OCI-LY3 (cell line): ENCODE measurements around the gene PTRH1.
"Not testable (repeated sequence)": the region's sequence is repeated elsewhere in the genome, so short reads cannot be mapped to it uniquely, and the experiment has no call there.

ENCODE experiments used
- H2AFZ ChIP-seq: fragments of 200-600, 300-600 bp; shearing (Covaris generic); 2 replicates; pipeline ENCODE4 v1.6.0; 2014; ENCODE audit warnings: antibody characterized with exemption, low read depth, low read length
- H3K27ac ChIP-seq: fragments of 200-600, 300-600 bp; sonication (generic); 2 replicates; pipeline ENCODE4 v1.5.1; 2014; ENCODE audit warnings: mild to moderate bottlenecking, low read length, moderate library complexity, mixed read lengths
- H3K27me3 ChIP-seq: fragments of 200-600, 300-600 bp; sonication (generic); 2 replicates; pipeline ENCODE4 v1.6.1; 2014; ENCODE audit warnings: low read depth, low read length, mixed read lengths
- H3K36me3 ChIP-seq: fragments of 200-600, 300-600 bp; sonication (generic); replicated peaks from 2 replicates; pipeline ENCODE3; 2014; ENCODE audit warnings: low read depth, low read length, mixed read lengths
- H3K4me1 ChIP-seq: fragments of 300-600, 200-600 bp; sonication (generic); 2 replicates; pipeline ENCODE4 v1.6.1; 2014; ENCODE audit warnings: low read length, mixed read lengths
- H3K4me2 ChIP-seq: fragments of 200-600, 300-600 bp; sonication (generic); 2 replicates; pipeline ENCODE4 v1.6.1; 2014; ENCODE audit warnings: low read length, mixed read lengths
- H3K4me3 ChIP-seq: fragments of 300-600, 200-600 bp; sonication (generic); 2 replicates; pipeline ENCODE4 v1.5.1; 2014; ENCODE audit warnings: antibody characterized with exemption, mild to moderate bottlenecking, low read length, moderate library complexity
- H3K79me2 ChIP-seq: fragments of 300-600, 200-600 bp; shearing (Covaris generic); 2 replicates; pipeline ENCODE4 v1.6.1; 2014; ENCODE audit warnings: mild to moderate bottlenecking, low read length, mixed read lengths
- H3K9ac ChIP-seq: fragments of 300-600, 200-600 bp; shearing (Covaris generic); 2 replicates; pipeline ENCODE4 v1.6.0; 2014; ENCODE audit warnings: mild to moderate bottlenecking, low read length, moderate library complexity
- H3K9me3 ChIP-seq: fragments of 200-600, 300-600 bp; shearing (Covaris generic); 2 replicates; pipeline ENCODE4 v1.6.1; 2014; ENCODE audit warnings: low read length, mixed read lengths; ENCODE audit not compliant: insufficient read depth
- H4K20me1 ChIP-seq: fragments of 200-600, 300-600 bp; sonication (generic); 2 replicates; pipeline ENCODE4 v1.6.1; 2016; ENCODE audit warnings: low read length, mixed read lengths; ENCODE audit not compliant: insufficient read depth
- CTCF ChIP-seq: fragments of 200-600, 300-600 bp; sonication (generic); IDR thresholded peaks from 2 replicates; pipeline ENCODE4 v1.5.1; 2014; ENCODE audit warnings: antibody characterized with exemption, low read length, low read depth
- EZH2phosphoT487 ChIP-seq: fragments of 200-600 bp; shearing (Covaris generic); IDR thresholded peaks from 2 replicates; pipeline ENCODE4 v1.6.1; 2018; ENCODE audit warnings: antibody characterized with exemption, mixed run types, low read depth

The PTRH1 gene

GRCh38 chr9:127761061-127761460 is 45.6 kb upstream of the PTRH1 start:
- Histone ChIP-seq H2AFZ (no peak overlapping the region), H3K79me2 (no peaks in the 10 kb centered on the region), H3K4me3 (no peak overlapping the region), H3K9ac (no peak overlapping the region), H3K4me2 (no peak overlapping the region), H3K27me3 (no peaks in the 10 kb centered on the region), H3K36me3 (peaks cover 27% of the 10 kb centered on the region), H3K9me3 (no peaks in the 10 kb centered on the region), H4K20me1 (peaks cover 36% of the 10 kb centered on the region), H3K27ac (no peak overlapping the region), H3K4me1 (no peaks in the 10 kb centered on the region)
- no peak for TF ChIP-seq CTCF
- TF ChIP-seq EZH2phosphoT487: no peak

GRCh38 chr9:127758843-127759242 is 43.4 kb upstream of the PTRH1 start:
- H3K4me1 ChIP-seq: no peaks in the 10 kb centered on the region
- H3K9ac ChIP-seq: no peak overlapping the region

GRCh38 chr9:127756776-127757175 is 41.3 kb upstream of the PTRH1 start:
- peaks cover 30% of the 10 kb centered on the region for H4K20me1 ChIP-seq
- not testable (repeated sequence) for H3K4me2 ChIP-seq, H3K79me2 ChIP-seq, H3K4me1 ChIP-seq, H3K4me3 ChIP-seq, H3K9me3 ChIP-seq, H3K9ac ChIP-seq, H3K27me3 ChIP-seq, H3K27ac ChIP-seq, H2AFZ ChIP-seq
- H3K36me3 ChIP-seq: peaks cover 12% of the 10 kb centered on the region

More at GRCh38 chr9:127758843-127759242, 43.4 kb upstream of the PTRH1 start:
- Histone ChIP-seq H3K4me2 (no peak overlapping the region), H3K9me3 (no peaks in the 10 kb centered on the region), H3K36me3 (peaks cover 15% of the 10 kb centered on the region), H2AFZ (no peak overlapping the region), H3K79me2 (no peaks in the 10 kb centered on the region), H3K27me3 (no peaks in the 10 kb centered on the region), H4K20me1 (peaks cover 32% of the 10 kb centered on the region), H3K4me3 (no peak overlapping the region), H3K27ac (no peak overlapping the region)
- TF ChIP-seq EZH2phosphoT487 (no peak), CTCF (no peak)

GRCh38 chr9:127756233-127756632 is 40.8 kb upstream of the PTRH1 start:
- no peaks in the 10 kb centered on the region for H3K27me3 ChIP-seq
- H3K79me2 ChIP-seq: no peaks in the 10 kb centered on the region
- no peak overlapping the region for H3K9ac ChIP-seq
- TF ChIP-seq CTCF: no peak
- no peak for TF ChIP-seq EZH2phosphoT487
- H3K9me3 ChIP-seq: no peaks in the 10 kb centered on the region
- H2AFZ ChIP-seq: no peak overlapping the region
- H3K4me3 ChIP-seq: no peak overlapping the region
- H4K20me1 ChIP-seq: peaks cover 36% of the 10 kb centered on the region
- H3K4me1 ChIP-seq: no peaks in the 10 kb centered on the region
- no peak overlapping the region for H3K27ac ChIP-seq
- peaks cover 14% of the 10 kb centered on the region for H3K36me3 ChIP-seq
- no peak overlapping the region for H3K4me2 ChIP-seq
